HG03135 (cell line): ENCODE results near the gene ALPG.

Experiments
- ATAC-seq: cut with Tn5 transposase; IDR thresholded peaks from one replicate; pipeline ENCODE4 v1.9.1; 2021; ENCODE audit warnings: mild to moderate bottlenecking, moderate library complexity; ENCODE audit not compliant: unreplicated experiment

Gene ALPG

GRCh38 chr2:232456296-232457120 is 49.9 kb downstream of the ALPG start:
- no peak for ATAC-seq

GRCh38 chr2:232457121-232458011 is 50.7 kb downstream of the ALPG start:
- ATAC-seq, result no peak

GRCh38 chr2:232458051-232458660 is 51.5 kb downstream of the ALPG start:
- ATAC-seq, result no peak

GRCh38 chr2:232458661-232459418 is 52.2 kb downstream of the ALPG start:
- no peak for ATAC-seq

GRCh38 chr2:232459419-232460035 is 52.9 kb downstream of the ALPG start:
- no peak for ATAC-seq

DNA sequence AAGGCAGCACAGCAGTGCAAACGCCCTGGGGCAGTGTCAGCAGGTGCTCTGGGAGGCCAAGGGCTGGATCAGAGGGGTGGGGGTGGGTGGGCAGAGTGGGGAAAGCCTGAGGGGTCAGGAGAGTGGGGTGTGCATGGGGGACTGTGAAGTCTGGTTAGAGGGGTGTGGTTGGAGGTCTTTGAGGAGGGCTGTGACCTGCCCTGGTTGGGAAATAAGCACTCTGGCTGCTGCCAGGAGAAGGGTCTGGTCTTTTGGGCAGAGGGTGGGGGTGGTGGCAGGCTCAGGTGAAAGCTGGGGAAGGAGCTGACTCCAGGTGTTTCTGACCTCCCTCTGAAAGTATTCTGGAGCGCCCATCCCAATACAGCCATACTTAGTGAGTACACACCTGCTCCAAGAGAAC is 53.5 kb downstream of the ALPG start:
- ATAC-seq, result no peak
